K562 (cell line): ENCODE results near the gene PIANP. TPM values are rescaled to one million over a fixed set of nuclear protein-coding genes. Genes with fewer than 3 reads are reported as not detected.

ENCODE experiments used
- ATAC-seq: fragments of 200-7000 bp; cut with Tn5 transposase; 3 replicates; pipeline ENCODE4 v1.9.1; 2020; ENCODE audit warnings: moderate library complexity
- BruUV-seq: library from RNA; stranded (reverse); fragments of 400-500 nt; replicated peaks from 2 replicates; lab custom pipeline; 2021; lab: Mats Ljungman, UMichigan
- CTCF ChIA-PET: fragments of 300-600 bp; formaldehyde crosslinking; extraction: SDS; loops from one replicate; lab custom pipeline; 2021; ENCODE audit warnings: low intra/inter-chr PET ratio; lab: Yijun Ruan, JAX
- POLR2A ChIA-PET: fragments of 300-600, 350-650 bp; sonication (Branson Sonifier 250); formaldehyde crosslinking; extraction: SDS; loops from one replicate; lab custom pipeline; 2021; ENCODE audit warnings: antibody characterized with exemption, inconsistent platforms; lab: Yijun Ruan, JAX
- DNase-seq, 4 experiments: peaks; one replicate each; pipeline versions ENCODE4 v3.0.0 to v3.0.0-alpha.2; 2011 to 2018; ENCODE audit warnings: low spot score in 3 of 4, mixed read lengths in 3 of 4; ENCODE audit errors: extremely low read depth in 1 of 4
- FAIRE-seq: peaks from 2 replicates; lab custom pipeline; 2011; peaks lifted over from hg19 to GRCh38; lab: Jason Lieb, UNC
- H2AFZ ChIP-seq: 2 replicates; pipeline ENCODE4 v1.6.0; 2011; ENCODE audit warnings: low read depth, low read length, control low read depth, inconsistent platforms
- H3K27ac ChIP-seq: fragments of 200-600 bp; 3 replicates; pipeline ENCODE4 v1.8.0; 2011; ENCODE audit warnings: low read depth, mild to moderate bottlenecking, control low read depth, inconsistent platforms, low read length, moderate library complexity, mixed read lengths; ENCODE audit errors: extremely low read depth
- H3K27me3 ChIP-seq, 2 experiments: fragments of 300-600 bp in 1 of 2; 2 replicates in 1 of 2; 3 replicates in 1 of 2; pipeline versions ENCODE4 v1.6.0 to v1.8.0; 2011; ENCODE audit warnings: inconsistent platforms in 2 of 2, low read length in 2 of 2, mild to moderate bottlenecking in 1 of 2, mixed read lengths in 1 of 2, moderate library complexity in 1 of 2; ENCODE audit not compliant: control insufficient read depth in 2 of 2, insufficient read depth in 2 of 2
- H3K36me3 ChIP-seq: fragments of 300-600 bp; 3 replicates; pipeline ENCODE4 v1.8.0; 2011; ENCODE audit warnings: mild to moderate bottlenecking, low read length, inconsistent platforms; ENCODE audit not compliant: control insufficient read depth, insufficient read depth
- H3K4me1 ChIP-seq, 2 experiments: fragments of 200-600 bp in 1 of 2; replicated peaks in 1 of 2; 2 replicates in 1 of 2; 3 replicates in 1 of 2; pipeline versions ENCODE4 v1.5.1 to v1.8.0; 2011; ENCODE audit warnings: inconsistent platforms in 2 of 2, low read length in 2 of 2, mild to moderate bottlenecking in 1 of 2, mixed read lengths in 1 of 2, moderate library complexity in 1 of 2; ENCODE audit not compliant: control insufficient read depth in 2 of 2, insufficient read depth in 2 of 2
- H3K4me2 ChIP-seq: 2 replicates; pipeline ENCODE4 v1.6.1; 2011; ENCODE audit warnings: low read length, control low read depth, inconsistent platforms, mixed read lengths; ENCODE audit not compliant: insufficient read depth
- H3K4me3 ChIP-seq: fragments of 200-600 bp; sonication (generic), shearing (Covaris generic); 2 replicates; pipeline ENCODE4 v1.5.1; 2016; ENCODE audit warnings: control low read depth, inconsistent platforms
- H3K79me2 ChIP-seq: fragments of 200-600 bp; 3 replicates; pipeline ENCODE4 v1.8.0; 2011; ENCODE audit warnings: low read length, inconsistent platforms; ENCODE audit not compliant: control insufficient read depth, insufficient read depth
- H3K9ac ChIP-seq, 2 experiments: 2 replicates each; pipeline versions ENCODE4 v1.6.0 to v1.6.1; 2011; ENCODE audit warnings: low read depth in 2 of 2, low read length in 2 of 2, control low read depth in 1 of 2, inconsistent platforms in 1 of 2, mild to moderate bottlenecking in 1 of 2, mixed read lengths in 1 of 2; ENCODE audit not compliant: insufficient read depth in 1 of 2
- H3K9me1 ChIP-seq: one replicate; pipeline ENCODE4 v1.6.0; 2011; ENCODE audit warnings: inconsistent platforms, mild to moderate bottlenecking, low read length, moderate library complexity; ENCODE audit not compliant: control insufficient read depth, insufficient read depth
- H3K9me3 ChIP-seq: replicated peaks from 2 replicates; pipeline ENCODE4 v1.5.1; 2011; ENCODE audit warnings: low read depth, low read length, inconsistent platforms; ENCODE audit not compliant: control insufficient read depth, insufficient read depth
- H4K20me1 ChIP-seq: replicated peaks from 2 replicates; pipeline ENCODE4 v1.6.1; 2011; ENCODE audit warnings: low read length, inconsistent platforms, mixed read lengths; ENCODE audit not compliant: control insufficient read depth, insufficient read depth
- POLR2G ChIP-seq: fragments of 200-400 bp; formaldehyde crosslinking; IDR thresholded peaks from 2 replicates; pipeline ENCODE4 v1.6.1; 2017; ENCODE audit warnings: low read depth, mild to moderate bottlenecking, antibody characterized with exemption, low read length, moderate library complexity
- SRSF7 ChIP-seq: fragments of 200-400 bp; formaldehyde crosslinking; optimal IDR thresholded peaks from 2 replicates; pipeline ENCODE3; 2017; ENCODE audit warnings: mild to moderate bottlenecking, low read depth, low read length
- ZBTB8A ChIP-seq: fragments of 450-650 bp; IDR thresholded peaks from 2 replicates; pipeline ENCODE4 v1.6.1; 2018; ENCODE audit warnings: mild to moderate bottlenecking, moderate library complexity; ENCODE audit not compliant: partially characterized antibody
- ZSCAN29 ChIP-seq: fragments of 450-650 bp; IDR thresholded peaks from 2 replicates; pipeline ENCODE4 v1.6.1; 2017
- WGBS: fragments of 100-300 bp; shearing (Covaris generic); methylation state at CpG from one replicate; pipeline ENCODE4 v1.1.6; 2016; ENCODE audit warnings: low coverage, mixed read lengths; ENCODE audit not compliant: insufficient coverage; ENCODE audit errors: missing lambda C conversion rate; 5-methylcytosine and 5-hydroxymethylcytosine counted together
- in situ Hi-C: fragments of 300-500 bp; cut with MboI; formaldehyde crosslinking; loops from 4 replicates; pipeline ENCODE4 v1.15.0; 2018; ENCODE audit warnings: inconsistent platforms, mixed read lengths
- intact Hi-C: fragments of 100-400 bp; cut with micrococcal nuclease; formaldehyde crosslinking; loops from 2 replicates; pipeline ENCODE4 v1.14.2; 2022
- polyA plus RNA-seq, 8 experiments: library from polyadenylated mRNA; depleted of rRNA in 4 of 8; stranded (reverse) in 5 of 8; unstranded in 3 of 8; fragments of >200 nt; fragmentation: Nextera tagmentation in 2 of 8; fragmentation: Illumina TruSeq in 1 of 8; extraction: Ambion mirVana in 2 of 8; extraction: Trizol in 1 of 8; gene quantifications; 2 replicates each; pipeline versions ENCODE4 v1.2.1 to v1.2.3, GENCODE V29; 2011 to 2014; ENCODE audit warnings: inconsistent platforms in 1 of 8, missing spikeins in 1 of 8
- total RNA-seq, 7 experiments: library from RNA; depleted of rRNA in 6 of 7; stranded (reverse); fragments of >200 nt in 6 of 7; fragmentation: Illumina TruSeq in 2 of 7; extraction: Trizol in 2 of 7; gene quantifications; 2 replicates each; pipeline versions ENCODE4 v1.2.1 to v1.2.3, GENCODE V29; 2011 to 2021; ENCODE audit warnings: low replicate concordance in 1 of 7
- TF ChIP-seq, protein P1 (sequence below), 2 experiments: IDR thresholded peaks; 2 replicates each; pipeline ENCODE4 v1.6.1; 2011; ENCODE audit warnings: borderline replicate concordance in 1 of 2, control low read depth in 1 of 2, low read depth in 1 of 2, low read length in 1 of 2, mild to moderate bottlenecking in 1 of 2, mixed read lengths in 1 of 2, moderate library complexity in 1 of 2; ENCODE audit not compliant: insufficient read depth in 1 of 2, insufficient read length in 1 of 2, poor library complexity in 1 of 2, severe bottlenecking in 1 of 2; ENCODE audit errors: extremely low read depth in 1 of 2

PIANP gene
- total and polyA plus RNA-seq, 9 of the 15 experiments (the other 6 are each of a cell fraction or from before 2014, with no cell fraction given) = 0.07 TPM; not detected in 8

DNA sequence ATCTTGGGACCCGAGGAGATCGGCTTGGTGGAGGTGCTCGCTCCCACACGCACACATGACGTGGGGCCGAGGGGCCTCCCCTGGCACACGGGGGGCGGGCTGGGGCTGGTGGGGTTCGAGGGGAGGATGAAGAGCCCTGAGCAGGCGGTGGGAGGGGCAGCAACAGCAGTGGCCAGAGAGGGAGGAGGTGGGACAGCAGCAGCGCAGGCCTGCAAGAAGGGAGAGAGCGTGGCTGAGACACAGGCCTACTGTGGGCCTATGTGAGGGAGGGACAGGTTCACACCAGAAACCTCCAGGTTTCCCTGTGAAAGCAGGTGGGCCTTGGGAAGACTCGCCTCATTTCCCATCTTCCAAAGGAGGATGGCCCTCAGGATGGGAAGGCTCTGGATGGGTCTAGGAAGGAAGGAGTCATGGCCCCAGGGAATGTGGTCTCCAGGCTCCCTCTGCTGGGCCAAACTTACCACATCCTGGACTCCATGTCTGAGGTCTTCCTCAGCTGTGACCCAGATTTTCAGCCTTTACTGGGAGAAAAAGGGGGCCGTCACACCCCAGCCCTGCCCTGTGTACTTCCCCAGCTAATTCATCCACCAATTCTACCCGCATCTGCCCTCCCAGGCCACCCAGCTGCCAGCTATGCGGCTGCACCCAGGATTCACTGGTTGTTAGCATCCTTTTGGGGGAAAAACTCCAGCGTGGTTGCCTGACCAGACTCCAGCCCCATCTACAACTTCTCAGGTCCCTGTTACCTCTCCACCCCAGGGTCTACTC is 2.8 kb downstream of the PIANP start (continued):
- TF ChIP-seq, protein P1, sequence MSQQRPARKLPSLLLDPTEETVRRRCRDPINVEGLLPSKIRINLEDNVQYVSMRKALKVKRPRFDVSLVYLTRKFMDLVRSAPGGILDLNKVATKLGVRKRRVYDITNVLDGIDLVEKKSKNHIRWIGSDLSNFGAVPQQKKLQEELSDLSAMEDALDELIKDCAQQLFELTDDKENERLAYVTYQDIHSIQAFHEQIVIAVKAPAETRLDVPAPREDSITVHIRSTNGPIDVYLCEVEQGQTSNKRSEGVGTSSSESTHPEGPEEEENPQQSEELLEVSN (IDR thresholded peaks at IDR 0.05; ENCODE audit: borderline replicate concordance in 1 of 2, extremely low read depth in 1 of 2, insufficient read depth in 1 of 2, insufficient read length in 1 of 2, low read depth in 1 of 2, low read length in 1 of 2, poor library complexity in 1 of 2, severe bottlenecking in 1 of 2) = no peak
- TF ChIP-seq ZBTB8A = no peak
- TF ChIP-seq, all 486 proteins: peak for 10

DNA sequence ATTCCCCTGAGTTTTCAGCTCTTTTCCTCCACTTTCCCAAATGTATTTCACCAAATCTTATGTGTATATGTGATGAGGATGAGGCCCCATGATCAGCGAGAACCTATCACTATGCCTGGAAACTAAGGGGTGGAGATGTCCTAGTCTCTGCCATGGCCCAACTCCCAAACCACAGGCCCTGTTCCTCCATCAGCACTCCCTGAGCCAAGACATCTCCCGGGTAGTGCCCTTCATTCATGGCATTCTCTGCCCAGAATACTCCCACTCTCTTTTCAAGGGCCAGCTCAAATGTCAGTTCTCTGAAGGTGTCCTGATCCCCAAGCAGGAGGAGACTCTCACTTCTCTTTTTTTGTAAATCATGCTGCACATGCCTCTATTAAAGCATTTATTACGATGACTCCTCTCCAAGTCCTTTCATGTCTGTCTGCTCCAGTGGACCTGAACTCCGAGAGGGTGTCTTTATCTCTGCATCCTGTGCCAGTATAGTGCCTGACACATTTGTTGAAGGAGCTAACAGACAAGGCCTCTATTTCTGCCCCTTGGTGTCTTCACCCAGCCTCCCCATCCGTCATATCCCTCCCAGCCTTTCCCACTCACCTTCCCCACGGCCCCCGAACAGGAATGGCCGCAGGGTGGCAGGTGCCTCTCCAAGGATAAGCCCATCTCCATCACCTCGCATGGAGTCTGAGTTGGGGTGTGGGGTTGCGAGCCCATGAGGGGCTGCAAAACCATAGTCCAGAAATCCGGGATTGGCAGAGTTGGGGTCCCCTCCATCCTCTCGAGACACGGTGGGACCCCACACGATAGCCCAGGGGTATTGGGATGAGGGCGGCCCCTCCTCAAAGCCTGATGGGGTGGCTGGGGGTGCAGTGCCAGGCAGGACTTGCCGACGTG is 3.7 kb downstream of the PIANP start:
- WGBS = 45% methylated on average over 16 of the region's 17 CpGs
- Histone ChIP-seq H3K27me3 (peaks cover 11 to 27% of the 10 kb centered on the region in 2 experiments; a peak in 4 of 5 replicates), H3K9me1 (no peaks in the 10 kb centered on the region), H3K79me2 (no peaks in the 10 kb centered on the region), H3K27ac (no peak overlapping the region), H3K36me3 (no peaks in the 10 kb centered on the region), H4K20me1 (no peaks in the 10 kb centered on the region), H3K9me3 (no peaks in the 10 kb centered on the region), H3K4me3 (no peak overlapping the region), H2AFZ (no peak overlapping the region), H3K4me2 (no peak overlapping the region), H3K4me1 (peaks cover 0 to 30% of the 10 kb centered on the region in 2 experiments; a peak in 2 of 5 replicates), H3K9ac (no peak overlapping the region)
- DNase-seq (no peak), FAIRE-seq (no peak), ATAC-seq (no peak)
- intact Hi-C loops (no loop called here), in situ Hi-C loops (no loop called here)
- TF ChIP-seq SRSF7 = no peak
- TF ChIP-seq ZSCAN29 = no peak
- peak; percentile 44 for TF ChIP-seq POLR2G
- no TSS peak for BruUV-seq
- ChIA-PET CTCF (interaction anchor here (0.7 to 1.4 kb wide), 2 partner anchors 98 to 134 kb away, joined by 4 to 5 read pairs; no protein-coding TSS in a partner anchor), POLR2A (interaction anchor here (0.5 to 2.8 kb wide), 3 partner anchors 8 to 374 kb away, joined by 3 to 11 read pairs (median 3); partner anchors contain the start of gene ZNF384)
